EH (cell line): ENCODE measurements around the gene MIOX.

Experiments used
- DNase-seq: peaks from one replicate; pipeline ENCODE4 v3.0.0-alpha.2; 2015; ENCODE audit warnings: low read depth

Gene MIOX

DNA sequence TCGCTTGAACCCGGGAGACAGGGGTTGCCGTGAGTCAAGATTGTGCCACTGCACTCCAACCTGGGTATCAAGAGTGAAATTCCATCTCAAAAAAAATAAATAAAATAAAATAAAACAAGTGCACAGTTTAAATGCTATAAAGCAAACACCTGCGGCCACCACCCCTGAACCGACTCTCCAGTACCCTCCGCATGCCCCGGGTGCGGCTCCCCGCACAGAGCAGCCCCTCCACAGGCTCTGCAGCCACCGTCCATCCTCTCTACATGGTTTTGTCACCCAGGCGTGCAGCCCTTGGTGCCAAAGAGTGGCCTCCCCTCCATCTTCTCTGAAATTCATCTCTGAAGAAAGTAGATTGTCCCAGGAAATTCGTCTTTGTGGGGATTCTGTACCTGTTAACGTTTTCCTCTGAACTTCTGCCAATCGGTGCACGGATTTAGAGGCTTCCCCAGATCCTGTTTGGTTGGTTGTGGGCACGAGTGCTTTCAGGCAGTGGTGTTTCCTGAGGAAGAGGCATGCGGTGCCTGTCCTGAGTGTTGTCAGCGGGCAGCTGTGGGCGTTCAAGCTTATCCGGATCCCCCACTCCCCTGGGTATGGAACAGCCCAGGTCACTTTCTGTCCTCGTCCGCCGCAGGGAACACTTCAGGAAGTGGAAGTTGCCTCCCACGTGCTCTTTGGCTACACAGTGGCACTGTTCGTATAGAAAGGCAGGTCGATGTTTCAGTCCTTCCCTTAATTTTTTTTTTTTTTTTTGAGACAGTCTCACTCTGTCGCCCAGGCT lies 4.1 kb downstream of the MIOX start:
- DNase-seq = no peak

GRCh38 chr22:50497093-50497492 lies 10.4 kb downstream of the MIOX start:
- no peak for DNase-seq

- DNase-seq = peak; percentile 65
These were observed 11.7 kb downstream of the MIOX start for GRCh38 chr22:50498322-50498890.

GRCh38 chr22:50500452-50500851 lies 13.8 kb downstream of the MIOX start:
- DNase-seq = no peak

GRCh38 chr22:50502096-50502495 lies 15.4 kb downstream of the MIOX start:
- no peak for DNase-seq

GRCh38 chr22:50502628-50503474 lies 16.2 kb downstream of the MIOX start:
- no peak for DNase-seq

DNA sequence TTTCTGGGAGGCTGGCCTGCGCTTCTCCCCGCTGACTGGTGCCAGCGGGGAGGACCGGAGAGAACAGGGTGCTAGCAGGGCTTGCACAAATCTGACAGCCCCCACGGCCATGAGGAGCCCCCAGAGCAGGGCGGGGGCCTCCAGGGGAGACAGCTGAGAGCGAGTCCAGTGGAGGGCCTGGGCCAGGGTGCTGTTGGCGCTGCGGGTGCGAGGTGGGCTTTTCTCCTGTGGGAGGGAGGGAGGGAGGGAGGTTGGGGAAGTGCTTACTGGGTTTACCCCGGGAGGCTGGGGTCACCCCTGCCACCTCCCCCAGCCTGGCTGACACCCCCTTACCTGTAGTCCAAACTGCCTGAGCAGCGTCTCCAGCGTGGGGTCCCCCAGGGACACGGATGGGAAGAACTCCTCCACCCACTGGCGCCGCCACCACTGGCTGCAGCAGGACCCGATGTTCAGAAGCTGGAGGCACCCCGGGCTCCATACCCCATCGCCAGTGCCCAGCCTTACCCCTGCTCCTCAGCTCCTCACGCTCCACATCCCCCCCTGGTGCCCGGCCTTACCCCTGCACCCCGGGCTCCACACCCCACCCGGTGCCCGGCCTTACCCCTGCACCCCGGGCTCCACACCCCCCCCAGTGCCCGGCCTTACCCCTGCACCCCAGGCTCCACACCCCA lies 17.0 kb downstream of the MIOX start:
- no peak for DNase-seq

DNA sequence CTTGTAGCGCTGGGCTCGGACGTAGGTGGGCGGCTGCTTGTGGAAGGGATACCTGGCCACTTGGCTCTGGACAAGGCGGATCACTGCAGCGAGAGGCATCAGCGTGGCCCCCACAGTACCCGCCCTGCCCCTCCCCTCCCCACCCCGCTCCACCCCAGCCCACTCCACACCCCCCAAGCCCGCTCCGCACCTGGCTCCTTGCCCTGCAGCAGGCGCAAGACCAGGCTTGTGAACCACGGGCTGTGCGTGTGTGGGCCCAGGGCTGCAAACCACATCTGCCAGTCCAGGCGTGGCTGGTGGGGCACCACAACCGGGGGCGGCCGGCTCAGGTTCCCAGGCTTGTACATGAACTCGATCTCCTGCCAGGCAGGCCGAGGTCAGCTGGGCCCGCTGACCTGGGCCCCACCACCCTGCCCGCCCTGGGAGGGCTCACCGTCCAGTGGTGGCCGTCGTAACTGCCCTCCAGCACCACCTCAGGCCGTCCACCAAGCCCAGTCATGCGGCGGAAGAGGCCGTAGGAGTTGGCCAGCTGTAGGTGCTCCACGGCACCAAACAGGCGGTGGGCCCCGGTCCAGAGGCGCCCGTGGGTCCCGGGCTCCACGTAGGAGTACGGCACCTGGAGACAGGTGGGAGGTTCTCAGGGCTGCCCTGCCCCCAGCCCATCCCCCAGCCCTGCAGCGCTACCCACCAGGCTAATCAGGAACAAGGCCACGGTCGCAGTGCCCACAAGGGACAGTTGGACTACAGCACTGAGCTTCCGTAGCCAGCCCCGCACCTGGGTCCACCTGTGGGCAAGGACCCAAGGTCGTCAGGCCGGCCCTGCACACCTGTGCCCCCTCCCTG lies 17.9 kb downstream of the MIOX start:
- DNase-seq = no peak

DNA sequence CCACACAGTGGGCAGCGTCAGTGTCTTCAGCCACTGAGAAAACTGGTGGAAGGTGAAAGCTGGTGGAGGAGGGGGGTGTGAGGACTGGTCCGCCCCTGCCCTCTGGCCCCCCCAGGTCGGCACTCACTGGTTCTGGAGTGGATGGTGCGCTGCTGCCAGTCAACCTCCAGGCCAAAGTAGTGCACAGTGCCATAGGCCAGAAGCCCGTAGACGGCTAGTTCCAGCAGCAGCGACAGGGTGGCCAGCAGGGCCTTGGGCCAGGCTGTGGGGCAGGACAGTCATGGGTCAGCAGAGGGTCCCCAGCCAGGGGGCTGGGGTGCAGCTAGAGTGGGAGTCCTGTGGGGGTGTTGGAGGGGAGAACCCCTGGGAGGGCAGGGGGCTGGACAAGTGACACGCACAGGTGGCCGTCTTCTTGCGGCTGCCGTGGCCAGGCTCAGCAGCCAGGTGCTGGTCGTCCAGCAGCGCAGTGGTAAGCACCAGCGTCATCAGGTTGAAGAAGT lies 18.7 kb downstream of the MIOX start:
- DNase-seq = no peak

- DNase-seq = no peak
These were observed 19.3 kb downstream of the MIOX start for GRCh38 chr22:50505776-50506610.

- no peak for DNase-seq
These were observed 20.2 kb downstream of the MIOX start for GRCh38 chr22:50506611-50507420.

- no peak for DNase-seq
These were observed 20.8 kb downstream of the MIOX start, which contains the start of gene LMF2 for GRCh38 chr22:50507421-50507990. LMF2 (minus strand) TSS chr22:50507702; CDS start chr22:50507675, 27 bp downstream.

GRCh38 chr22:50507991-50508884 lies 21.6 kb downstream of the MIOX start, which contains the start of gene NCAPH2:
NCAPH2 (plus strand) TSS chr22:50508224; CDS start chr22:50508338, 114 bp downstream.
- DNase-seq = peak; percentile 96

DNA sequence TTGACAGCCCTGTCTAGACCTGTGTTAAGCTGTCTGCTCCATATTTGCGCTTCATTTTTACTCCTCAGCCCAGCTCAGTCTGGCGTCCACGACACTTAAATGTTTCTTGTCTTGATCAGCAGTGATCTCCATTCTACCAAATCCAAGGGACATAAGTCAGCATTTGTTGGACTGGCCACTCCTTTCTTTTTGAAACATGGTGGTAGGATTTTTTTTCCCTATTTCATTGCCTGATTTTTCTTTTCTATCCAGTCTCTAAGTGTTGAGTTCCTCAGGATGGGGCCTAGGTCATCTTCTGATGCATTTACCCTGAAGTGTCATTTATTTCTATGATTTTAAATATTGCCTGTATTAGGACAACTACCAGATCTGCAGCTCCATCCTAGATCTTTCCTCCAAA lies 22.2 kb downstream of the MIOX start:
- no peak for DNase-seq

- DNase-seq = no peak
These were observed 26.5 kb downstream of the MIOX start for GRCh38 chr22:50513175-50513574.

GRCh38 chr22:50516068-50516467 lies 29.4 kb downstream of the MIOX start:
- no peak for DNase-seq

- DNase-seq = no peak
These were observed 30.2 kb downstream of the MIOX start for GRCh38 chr22:50516891-50517290.
